Astrocyte (in vitro differentiated cells and primary cell): ENCODE data around the gene MYO15A. TPM values are rescaled to one million over a fixed set of nuclear protein-coding genes. Genes with fewer than 3 reads are reported as not detected.

Experiments
- DNase-seq: peaks from one replicate; pipeline ENCODE4 v3.0.0-alpha.2; 2010; ENCODE audit warnings: low read depth
- FAIRE-seq: peaks from 2 replicates; lab custom pipeline; 2011; peaks lifted over from hg19 to GRCh38; lab: Jason Lieb, UNC
- H2AFZ ChIP-seq: 2 replicates; pipeline ENCODE4 v1.6.0; 2012; ENCODE audit warnings: low read depth, low read length, inconsistent platforms
- H3K27ac ChIP-seq: 2 replicates; pipeline ENCODE4 v1.5.1; 2011; ENCODE audit warnings: low read depth, low read length, inconsistent platforms
- H3K27me3 ChIP-seq: 2 replicates; pipeline ENCODE4 v1.6.0; 2011; ENCODE audit warnings: low read length, inconsistent platforms; ENCODE audit not compliant: insufficient read depth
- H3K36me3 ChIP-seq: 2 replicates; pipeline ENCODE4 v1.5.1; 2011; ENCODE audit warnings: low read length, inconsistent platforms; ENCODE audit not compliant: insufficient read depth
- H3K4me1 ChIP-seq: 2 replicates; pipeline ENCODE4 v1.5.1; 2011; ENCODE audit warnings: low read length, inconsistent platforms; ENCODE audit not compliant: insufficient read depth
- H3K4me2 ChIP-seq: 2 replicates; pipeline ENCODE4 v1.6.0; 2012; ENCODE audit warnings: low read length, inconsistent platforms
- H3K4me3 ChIP-seq: 2 replicates; pipeline ENCODE4 v1.5.1; 2011; ENCODE audit warnings: low read depth, mild to moderate bottlenecking, low read length, inconsistent platforms; ENCODE audit not compliant: insufficient read depth
- H3K79me2 ChIP-seq: 2 replicates; pipeline ENCODE4 v1.6.0; 2012; ENCODE audit warnings: mild to moderate bottlenecking, low read length, inconsistent platforms; ENCODE audit not compliant: insufficient read depth
- H3K9ac ChIP-seq: 2 replicates; pipeline ENCODE4 v1.6.0; 2012; ENCODE audit warnings: mild to moderate bottlenecking, low read length, inconsistent platforms
- H3K9me3 ChIP-seq: 2 replicates; pipeline ENCODE4 v1.5.1; 2012; ENCODE audit warnings: low read depth, mild to moderate bottlenecking, low read length, inconsistent platforms; ENCODE audit not compliant: insufficient read depth
- H4K20me1 ChIP-seq: 2 replicates; pipeline ENCODE4 v1.6.0; 2012; ENCODE audit warnings: low read length, inconsistent platforms; ENCODE audit not compliant: insufficient read depth
- H3K27ac Mint-ChIP-seq: one replicate; pipeline ENCODE4 v1.8.0; 2021; ENCODE audit warnings: mild to moderate bottlenecking, mixed read lengths; ENCODE audit not compliant: unreplicated experiment
- H3K27me3 Mint-ChIP-seq: one replicate; pipeline ENCODE4 v1.8.0; 2021; ENCODE audit warnings: low read depth, mixed read lengths; ENCODE audit not compliant: unreplicated experiment
- H3K36me3 Mint-ChIP-seq: one replicate; pipeline ENCODE4 v1.8.0; 2021; ENCODE audit warnings: low read depth, mixed read lengths; ENCODE audit not compliant: unreplicated experiment
- H3K4me1 Mint-ChIP-seq: one replicate; pipeline ENCODE4 v1.8.0; 2021; ENCODE audit warnings: low read depth, mixed read lengths; ENCODE audit not compliant: unreplicated experiment
- H3K4me3 Mint-ChIP-seq: one replicate; pipeline ENCODE4 v1.8.0; 2021; ENCODE audit warnings: mild to moderate bottlenecking, moderate library complexity, mixed read lengths; ENCODE audit not compliant: unreplicated experiment
- H3K9me3 Mint-ChIP-seq: one replicate; pipeline ENCODE4 v1.8.0; 2021; ENCODE audit warnings: mild to moderate bottlenecking, mixed read lengths; ENCODE audit not compliant: unreplicated experiment
- CTCF ChIP-seq: IDR thresholded peaks from 2 replicates; pipeline ENCODE4 v1.5.1; 2011; ENCODE audit warnings: low read depth, mild to moderate bottlenecking, inconsistent platforms, low read length, moderate library complexity; ENCODE audit not compliant: insufficient read depth
- EZH2 ChIP-seq: IDR thresholded peaks from 2 replicates; pipeline ENCODE4 v1.6.1; 2012; ENCODE audit warnings: mild to moderate bottlenecking, low read length, inconsistent platforms; ENCODE audit not compliant: insufficient read depth
- total RNA-seq: library from RNA; stranded (reverse); gene quantifications from 2 replicates; pipeline ENCODE4 v1.2.1, GENCODE V29; 2021

MYO15A gene
- total RNA-seq, 1 donor from 2014 or later, result 0.32 TPM

GRCh38 chr17:18159551-18160120 lies 51.1 kb downstream of the MYO15A start:
- H3K4me1 ChIP-seq, result peaks cover 11% of the 10 kb centered on the region
- no peak for TF ChIP-seq EZH2
- TF ChIP-seq CTCF, result no peak
- H4K20me1 ChIP-seq, result no peaks in the 10 kb centered on the region
- Mint-ChIP-seq H3K27me3 (peaks cover 15% of the 10 kb centered on the region), H3K4me1 (peaks cover 8% of the 10 kb centered on the region), H3K36me3 (no peaks in the 10 kb centered on the region), H3K4me3 (no peak overlapping the region), H3K27ac (no peak overlapping the region), H3K9me3 (no peaks in the 10 kb centered on the region)
- H3K79me2 ChIP-seq, result no peaks in the 10 kb centered on the region
- H2AFZ ChIP-seq, result no peak overlapping the region
- no peak overlapping the region for H3K9ac ChIP-seq
- FAIRE-seq (no peak), DNase-seq (no peak)
- peaks cover 3% of the 10 kb centered on the region for H3K9me3 ChIP-seq
- H3K4me3 ChIP-seq, result no peak overlapping the region
- no peak overlapping the region for H3K27ac ChIP-seq
- H3K36me3 ChIP-seq, result no peaks in the 10 kb centered on the region
- no peaks in the 10 kb centered on the region for H3K27me3 ChIP-seq
- H3K4me2 ChIP-seq, result no peak overlapping the region

- peaks cover 3% of the 10 kb centered on the region for H3K9me3 ChIP-seq
- no peak overlapping the region for H3K4me2 ChIP-seq
- no peaks in the 10 kb centered on the region for H4K20me1 ChIP-seq
- H3K27ac Mint-ChIP-seq, result no peak overlapping the region
- H3K36me3 ChIP-seq, result no peaks in the 10 kb centered on the region
- H3K27me3 Mint-ChIP-seq, result peaks cover 11% of the 10 kb centered on the region
- H3K27ac ChIP-seq, result no peak overlapping the region
- H3K36me3 Mint-ChIP-seq, result no peaks in the 10 kb centered on the region
- H3K4me1 Mint-ChIP-seq, result peaks cover 8% of the 10 kb centered on the region
- DNase-seq (no peak), FAIRE-seq (no peak)
- H3K27me3 ChIP-seq, result no peaks in the 10 kb centered on the region
- H3K4me3 ChIP-seq, result no peak overlapping the region
- no peaks in the 10 kb centered on the region for H3K79me2 ChIP-seq
- TF ChIP-seq CTCF (no peak), EZH2 (no peak)
- no peak overlapping the region for H3K4me3 Mint-ChIP-seq
- no peaks in the 10 kb centered on the region for H3K9me3 Mint-ChIP-seq
- H2AFZ ChIP-seq, result no peak overlapping the region
- H3K9ac ChIP-seq, result no peak overlapping the region
- H3K4me1 ChIP-seq, result peaks cover 11% of the 10 kb centered on the region
Observed at GRCh38 chr17:18160128-18160856, 51.7 kb downstream of the MYO15A start.
